ENCODE measurements around the gene UBE2E1.
"Not testable (repeated sequence)": the region's sequence is repeated elsewhere in the genome, so short reads cannot be mapped to it uniquely, and the experiment has no call there.

Gene UBE2E1

GRCh38 chr3:23916152-23916885, 110.6 kb downstream of the UBE2E1 start:
- DNase-seq (ENCODE audit: low read depth in 1 of 2, low spot score in 1 of 2): no peak

- DNase-seq (ENCODE audit: low read depth in 1 of 2, low spot score in 1 of 2): peak; percentile 91
These were observed 111.3 kb downstream of the UBE2E1 start, which contains the start of the genes NKIRAS1 and RPL15 for GRCh38 chr3:23916886-23917678. Gene NKIRAS1 (minus strand): TSS chr3:23916990. CDS start chr3:23910904, 6,086 bp downstream. Gene RPL15 (plus strand): TSS chr3:23917132. CDS start chr3:23917860, 728 bp downstream.

- not testable (repeated sequence) for DNase-seq (ENCODE audit: low read depth in 1 of 2, low spot score in 1 of 2)
These were observed 112.0 kb downstream of the UBE2E1 start for GRCh38 chr3:23917679-23918303.

DNA sequence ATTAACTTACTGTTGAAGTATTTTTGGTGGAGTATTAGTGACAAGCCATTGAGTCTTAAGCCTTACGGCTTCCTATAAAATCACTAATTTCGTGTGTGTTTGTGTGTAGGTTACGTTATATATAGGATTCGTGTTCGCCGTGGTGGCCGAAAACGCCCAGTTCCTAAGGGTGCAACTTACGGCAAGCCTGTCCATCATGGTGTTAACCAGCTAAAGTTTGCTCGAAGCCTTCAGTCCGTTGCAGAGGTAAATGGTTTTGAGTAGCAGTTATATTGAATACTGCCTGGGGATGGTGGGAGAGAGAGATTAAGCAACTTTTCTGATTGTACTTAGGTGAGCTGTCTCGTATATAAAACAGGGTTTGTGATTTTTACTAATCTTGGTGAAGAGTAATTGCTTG, 112.6 kb downstream of the UBE2E1 start:
- DNase-seq (ENCODE audit: low read depth in 1 of 2, low spot score in 1 of 2): not testable (repeated sequence)

- no peak for DNase-seq (ENCODE audit: low read depth in 1 of 2, low spot score in 1 of 2)
These were observed 113.9 kb downstream of the UBE2E1 start for GRCh38 chr3:23919628-23920027.

DNA sequence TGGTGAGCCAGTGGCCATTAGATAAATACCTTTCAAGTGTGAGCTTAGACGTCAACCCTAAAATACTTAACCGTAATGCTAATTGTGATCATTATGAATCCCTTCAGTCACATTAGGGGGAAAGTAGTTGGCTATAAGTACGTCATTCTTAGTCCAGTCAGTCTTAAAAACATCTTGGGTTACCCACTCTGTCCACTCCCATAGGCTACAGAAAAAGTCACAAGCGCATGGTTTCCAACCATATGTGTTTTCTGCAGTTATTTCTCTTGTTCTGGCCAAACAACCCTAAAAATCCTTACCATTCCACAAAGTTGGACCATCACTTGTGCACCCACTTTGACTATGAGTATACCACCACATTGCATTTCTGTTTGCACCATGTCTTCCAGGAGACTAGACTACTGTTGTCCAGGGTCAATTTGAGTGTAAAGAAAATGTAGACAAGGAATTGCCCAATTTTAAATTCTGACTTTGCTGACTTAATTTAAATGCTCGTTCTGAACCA, 114.4 kb downstream of the UBE2E1 start:
- DNase-seq (ENCODE audit: low read depth in 1 of 2, low spot score in 1 of 2): no peak

DNA sequence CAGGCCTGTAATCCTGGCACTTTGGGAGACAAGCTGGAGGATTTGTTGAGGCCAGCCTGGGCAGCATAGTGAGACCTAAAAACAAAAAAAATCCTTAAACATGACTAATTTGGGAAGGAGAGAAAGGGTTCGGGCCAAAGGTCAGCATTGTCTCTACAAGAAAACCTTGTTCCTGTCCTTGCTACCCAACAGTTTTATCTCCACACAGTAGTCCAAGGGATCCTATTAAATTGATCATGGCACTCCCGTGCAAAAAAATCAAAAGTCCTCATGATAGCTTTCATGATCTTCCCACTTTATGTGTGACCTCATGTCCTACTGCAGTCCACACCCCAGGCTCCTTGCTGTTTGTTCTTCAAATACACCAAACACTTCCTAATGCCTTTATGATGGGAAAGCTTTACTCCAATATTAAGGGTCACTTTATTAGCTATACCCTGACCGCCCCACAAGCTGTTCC, 115.3 kb downstream of the UBE2E1 start:
- no peak for DNase-seq (ENCODE audit: low read depth in 1 of 2, low spot score in 1 of 2)

DNA sequence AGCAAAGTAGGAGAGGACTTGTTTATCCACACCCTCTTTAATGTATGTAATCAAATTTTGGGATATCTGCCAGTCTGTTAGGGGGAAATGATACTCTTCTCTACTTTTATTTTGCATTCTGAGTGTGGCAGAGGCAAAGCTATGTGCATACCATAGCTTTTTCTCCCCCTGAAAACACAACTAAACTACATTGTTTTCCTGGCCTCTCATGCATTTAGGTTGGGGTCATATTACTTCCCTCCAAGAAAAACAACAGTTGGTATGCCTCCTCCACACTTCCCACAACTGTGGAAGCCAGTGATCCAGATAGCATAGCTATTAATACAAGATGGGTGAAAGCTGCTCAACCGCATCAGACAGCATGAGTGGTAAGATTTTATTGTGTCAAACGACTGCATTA, 118.0 kb downstream of the UBE2E1 start:
- no peak for DNase-seq (ENCODE audit: low read depth in 1 of 2, low spot score in 1 of 2)

GRCh38 chr3:23926246-23926645, 120.5 kb downstream of the UBE2E1 start:
- DNase-seq (ENCODE audit: low read depth in 1 of 2, low spot score in 1 of 2): no peak

DNA sequence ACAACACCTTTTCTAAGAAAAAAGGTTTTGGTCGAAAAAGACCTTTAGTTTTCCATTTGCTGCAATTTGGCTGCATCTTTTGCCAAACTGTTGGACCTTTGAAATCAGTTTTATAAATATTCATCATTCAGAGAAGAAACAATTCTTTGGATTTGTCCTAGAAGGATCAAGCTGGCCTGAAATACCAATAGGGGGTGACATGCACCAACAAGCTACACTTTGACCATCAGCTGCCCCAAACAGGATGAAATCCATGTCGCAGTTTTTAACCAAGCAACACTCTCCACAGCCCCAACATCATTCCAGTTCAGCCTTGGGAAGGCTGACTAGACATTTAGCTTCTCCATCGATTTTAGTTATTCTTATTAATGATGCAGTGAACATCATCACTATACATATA, 121.0 kb downstream of the UBE2E1 start:
- DNase-seq (ENCODE audit: low read depth in 1 of 2, low spot score in 1 of 2): no peak

- no peak for DNase-seq (ENCODE audit: low read depth in 1 of 2, low spot score in 1 of 2)
These were observed 122.8 kb downstream of the UBE2E1 start for GRCh38 chr3:23928524-23928923.

DNA sequence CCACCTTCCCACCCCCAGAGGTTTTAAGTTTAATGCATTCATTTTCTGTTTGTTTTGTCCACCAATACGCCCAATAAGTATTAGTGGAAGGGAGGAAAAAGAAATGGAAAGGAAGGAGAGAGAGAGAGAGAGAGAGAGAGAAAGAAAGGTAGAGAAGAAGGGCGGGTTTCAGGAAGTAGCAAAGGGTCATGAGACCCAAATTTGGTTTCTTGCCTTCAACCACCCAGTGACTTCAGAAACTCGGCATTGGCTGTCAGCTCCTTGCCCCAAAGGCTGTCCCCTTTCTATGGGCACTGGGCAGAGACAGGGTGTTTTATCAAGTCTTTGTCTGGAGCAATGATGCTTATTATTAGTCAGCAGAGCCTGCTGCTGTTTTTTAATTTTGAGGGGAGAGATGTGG, 125.8 kb downstream of the UBE2E1 start:
- DNase-seq (ENCODE audit: low read depth in 1 of 2, low spot score in 1 of 2): no peak

DNA sequence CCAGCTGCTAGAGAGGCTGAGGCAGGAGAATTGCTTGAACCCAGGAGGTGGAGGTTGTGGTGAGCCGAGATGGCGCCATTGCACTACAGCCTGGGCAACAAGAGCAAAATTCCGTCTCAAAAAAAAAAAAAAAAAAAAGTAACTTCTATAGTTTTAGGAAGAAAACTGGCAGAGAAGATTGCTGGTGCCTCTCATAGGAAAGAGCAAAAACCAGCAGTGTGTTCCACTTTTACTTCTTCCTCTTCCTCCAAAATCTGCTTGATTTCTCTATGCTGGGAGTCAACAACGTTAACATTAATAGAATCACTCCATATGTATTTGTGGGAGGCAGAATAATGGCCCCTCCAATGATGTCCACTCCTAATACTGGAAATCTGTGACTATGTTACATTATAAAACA, 126.8 kb downstream of the UBE2E1 start:
- DNase-seq (ENCODE audit: low read depth in 1 of 2, low spot score in 1 of 2): no peak

- no peak for DNase-seq (ENCODE audit: low read depth in 1 of 2, low spot score in 1 of 2)
These were observed 128.5 kb downstream of the UBE2E1 start for GRCh38 chr3:23934253-23934652.

GRCh38 chr3:23937296-23937695, 131.5 kb downstream of the UBE2E1 start:
- no peak for DNase-seq (ENCODE audit: low read depth in 1 of 2, low spot score in 1 of 2)

DNA sequence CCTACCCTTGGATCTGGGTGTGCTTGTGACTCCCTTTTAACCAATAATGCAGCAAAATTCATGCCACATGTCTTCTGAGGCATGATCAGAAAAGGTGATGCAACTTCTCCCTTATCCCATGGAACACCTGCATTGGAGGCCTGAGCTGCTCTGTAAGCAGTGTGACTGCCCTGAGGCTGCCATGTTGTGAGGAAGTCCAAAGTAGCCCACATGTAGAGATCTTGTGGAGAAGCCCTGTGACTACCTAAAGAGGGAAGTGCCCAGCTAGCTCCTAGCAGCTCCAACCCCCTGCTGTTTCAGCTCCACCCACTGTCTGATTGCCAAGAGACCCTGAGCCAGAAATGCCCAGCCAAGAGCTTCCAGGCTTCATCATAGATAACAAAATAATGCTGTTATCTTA, 132.9 kb downstream of the UBE2E1 start:
- no peak for DNase-seq (ENCODE audit: low read depth in 1 of 2, low spot score in 1 of 2)

DNA sequence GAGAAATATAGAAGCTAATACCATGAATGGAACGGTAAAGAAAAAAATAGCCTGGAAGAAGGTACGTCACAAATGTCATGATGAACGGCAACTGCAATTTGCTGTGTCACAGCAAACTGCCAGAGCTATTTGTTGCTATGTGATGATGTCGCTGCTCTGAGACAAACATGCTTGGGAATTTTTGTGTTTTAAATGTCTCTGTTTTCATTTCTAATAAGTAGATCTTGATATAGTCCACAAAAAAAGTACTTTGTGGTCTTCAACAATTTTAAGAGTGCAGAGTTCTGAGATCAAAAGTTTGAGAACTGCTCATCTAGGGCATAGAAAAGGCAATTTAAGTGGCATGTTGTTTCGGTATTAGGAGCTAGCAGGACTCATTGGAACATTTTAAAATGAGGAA, 135.0 kb downstream of the UBE2E1 start:
- DNase-seq (ENCODE audit: low read depth in 1 of 2, low spot score in 1 of 2): no peak
